HFFc6 (cell line): Measurements from ENCODE around the gene KCNG2. TPM values are rescaled to one million over a fixed set of nuclear protein-coding genes. Genes with fewer than 3 reads are reported as not detected.

Experiments
- DNase-seq: peaks from one replicate; pipeline ENCODE4 v3.0.0-alpha.2; 2018
- H3K27ac Mint-ChIP-seq: 2 replicates; pipeline ENCODE4 v1.8.0; 2020; ENCODE audit warnings: mild to moderate bottlenecking, mixed read lengths
- H3K27me3 Mint-ChIP-seq: 2 replicates; pipeline ENCODE4 v1.8.0; 2021; ENCODE audit warnings: mild to moderate bottlenecking, moderate library complexity, mixed read lengths; ENCODE audit not compliant: insufficient read depth
- H3K36me3 Mint-ChIP-seq: 2 replicates; pipeline ENCODE4 v1.8.0; 2021; ENCODE audit warnings: low read depth, mixed read lengths
- H3K4me1 Mint-ChIP-seq: 2 replicates; pipeline ENCODE4 v1.8.0; 2020; ENCODE audit warnings: low read depth, mixed read lengths
- H3K4me3 Mint-ChIP-seq: 2 replicates; pipeline ENCODE4 v1.8.0; 2020; ENCODE audit warnings: mild to moderate bottlenecking, moderate library complexity, mixed read lengths
- H3K9me3 Mint-ChIP-seq: 2 replicates; pipeline ENCODE4 v1.8.0; 2020; ENCODE audit warnings: mild to moderate bottlenecking, mixed read lengths
- CTCF ChIP-seq: fragments of 200-600 bp; sonication (generic); IDR thresholded peaks from 2 replicates; pipeline ENCODE4 v1.5.0; 2021; ENCODE audit warnings: antibody characterized with exemption, mild to moderate bottlenecking
- total RNA-seq, 6 experiments: library from RNA; stranded (reverse); fragmentation: NEBNext Ultra II Directional; extraction: Animal tissue kit (Norgen Biotek cat#: 25700); gene quantifications; 2 replicates in 1 of 6; 3 replicates in 5 of 6; pipeline ENCODE4 v1.2.3, GENCODE V29; 2021

Gene KCNG2
- total RNA-seq, 6 experiments from 2014 or later, result not detected

- TF ChIP-seq CTCF, result no peak
- H3K27ac Mint-ChIP-seq, result no peak overlapping the region
- DNase-seq, result no peak
- peaks cover 27% of the 10 kb centered on the region for H3K27me3 Mint-ChIP-seq
- no peak overlapping the region for H3K4me3 Mint-ChIP-seq
- H3K36me3 Mint-ChIP-seq, result no peaks in the 10 kb centered on the region
- H3K4me1 Mint-ChIP-seq, result no peaks in the 10 kb centered on the region
- peaks cover 9% of the 10 kb centered on the region; the same call in 1 of the 2 replicates for H3K9me3 Mint-ChIP-seq
These were observed 13.4 kb upstream of the KCNG2 start for GRCh38 chr18:79784071-79784913.

- Mint-ChIP-seq H3K36me3 (no peaks in the 10 kb centered on the region), H3K4me1 (no peaks in the 10 kb centered on the region), H3K27ac (no peak overlapping the region), H3K4me3 (no peak overlapping the region), H3K27me3 (peaks cover 27% of the 10 kb centered on the region), H3K9me3 (peaks cover 9% of the 10 kb centered on the region; the same call in 1 of the 2 replicates)
- TF ChIP-seq CTCF, result no peak
- DNase-seq, result no peak
These were observed 12.6 kb upstream of the KCNG2 start for GRCh38 chr18:79784965-79785770.

GRCh38 chr18:79785831-79786230, 11.9 kb upstream of the KCNG2 start:
- peaks cover 27% of the 10 kb centered on the region for H3K27me3 Mint-ChIP-seq

GRCh38 chr18:79786304-79786703, 11.4 kb upstream of the KCNG2 start:
- Mint-ChIP-seq H3K4me1 (peaks cover 5% of the 10 kb centered on the region), H3K27ac (no peak overlapping the region), H3K4me3 (no peak overlapping the region), H3K9me3 (peaks cover 9% of the 10 kb centered on the region; the same call in 1 of the 2 replicates), H3K36me3 (no peaks in the 10 kb centered on the region), H3K27me3 (peaks cover 24% of the 10 kb centered on the region)
- DNase-seq, result no peak
- TF ChIP-seq CTCF, result no peak

More at GRCh38 chr18:79785831-79786230, 11.9 kb upstream of the KCNG2 start:
- no peak for DNase-seq
- no peak overlapping the region for H3K4me3 Mint-ChIP-seq
- H3K36me3 Mint-ChIP-seq, result no peaks in the 10 kb centered on the region
- peaks cover under 1% of the 10 kb centered on the region for H3K4me1 Mint-ChIP-seq
- H3K9me3 Mint-ChIP-seq, result peaks cover 9% of the 10 kb centered on the region; the same call in 1 of the 2 replicates
- TF ChIP-seq CTCF, result no peak
- H3K27ac Mint-ChIP-seq, result no peak overlapping the region

- Mint-ChIP-seq H3K4me3 (no peak overlapping the region), H3K36me3 (no peaks in the 10 kb centered on the region), H3K9me3 (peaks cover 9% of the 10 kb centered on the region; the same call in 1 of the 2 replicates), H3K4me1 (peaks cover 12% of the 10 kb centered on the region), H3K27me3 (peaks cover 24% of the 10 kb centered on the region), H3K27ac (no peak overlapping the region)
- TF ChIP-seq CTCF, result no peak
- no peak for DNase-seq
These were observed 10.8 kb upstream of the KCNG2 start for GRCh38 chr18:79786786-79787526.
